CD4-positive, alpha-beta T cell (primary cell): Measurements from ENCODE around the gene CCNB1IP1. TPM values are rescaled to one million over a fixed set of nuclear protein-coding genes. Genes with fewer than 3 reads are reported as not detected.

Experiments
- ATAC-seq: fragments of 200-7000 bp; cut with Tn5 transposase; one replicate; pipeline ENCODE4 v1.10.0; 2022; ENCODE audit warnings: mild to moderate bottlenecking; ENCODE audit not compliant: poor library complexity
- CTCF ChIA-PET: fragments of 350-600 bp; sonication (Branson Sonifier 250); formaldehyde crosslinking; loops from one replicate; lab custom pipeline; 2021; ENCODE audit warnings: antibody characterized with exemption, inconsistent platforms; lab: Charles Lee
- POLR2A ChIA-PET: fragments of 350-600 bp; sonication (Branson Sonifier 250); formaldehyde crosslinking; loops from one replicate; lab custom pipeline; 2021; ENCODE audit warnings: antibody characterized with exemption, inconsistent platforms; lab: Charles Lee
- DNase-seq, 14 experiments: peaks; one replicate each; pipeline ENCODE4 v3.0.0-alpha.2; 2013 to 2020; ENCODE audit warnings: mixed read lengths in 2 of 14
- H3K27ac ChIP-seq, 2 donors: one replicate each; pipeline versions ENCODE4 v1.5.1 to v1.7.0; 2013; ENCODE audit warnings: low read length in 2 of 2, low read depth in 1 of 2, mild to moderate bottlenecking in 1 of 2
- H3K27me3 ChIP-seq, 2 experiments: 1 replicate in 1 of 2; 2 replicates in 1 of 2; pipeline versions ENCODE4 v1.6.1 to v1.7.0; 2013; ENCODE audit warnings: low read length in 2 of 2, control low read depth in 1 of 2, mild to moderate bottlenecking in 1 of 2, moderate library complexity in 1 of 2; ENCODE audit not compliant: insufficient read depth in 2 of 2, control insufficient read depth in 1 of 2
- H3K36me3 ChIP-seq: one replicate; pipeline ENCODE4 v1.6.1; 2013; ENCODE audit warnings: low read length, control low read depth; ENCODE audit not compliant: insufficient read depth
- H3K4me1 ChIP-seq: one replicate; pipeline ENCODE4 v1.6.1; 2013; ENCODE audit warnings: low read length, control low read depth; ENCODE audit not compliant: insufficient read depth
- H3K4me3 ChIP-seq: one replicate; pipeline ENCODE4 v1.5.1; 2013; ENCODE audit warnings: mild to moderate bottlenecking, low read length, moderate library complexity
- H3K9me3 ChIP-seq, 2 experiments: 1 replicate in 1 of 2; 2 replicates in 1 of 2; pipeline versions ENCODE4 v1.6.1 to v1.7.0; 2013; ENCODE audit warnings: low read length in 2 of 2, mild to moderate bottlenecking in 2 of 2, control low read depth in 1 of 2, moderate library complexity in 1 of 2; ENCODE audit not compliant: control insufficient read depth in 1 of 2, insufficient read depth in 1 of 2
- H3K27ac Mint-ChIP-seq: one replicate; pipeline ENCODE4 v1.8.0; 2020; ENCODE audit warnings: mixed read lengths
- H3K27me3 Mint-ChIP-seq: one replicate; pipeline ENCODE4 v1.8.0; 2021; ENCODE audit warnings: mixed read lengths
- H3K36me3 Mint-ChIP-seq: one replicate; pipeline ENCODE4 v1.8.0; 2021; ENCODE audit warnings: low read depth, mixed read lengths
- H3K4me1 Mint-ChIP-seq: one replicate; pipeline ENCODE4 v1.8.0; 2021; ENCODE audit warnings: low read depth, mixed read lengths
- H3K4me3 Mint-ChIP-seq: one replicate; pipeline ENCODE4 v1.8.0; 2020; ENCODE audit warnings: mild to moderate bottlenecking, mixed read lengths
- H3K9me3 Mint-ChIP-seq: one replicate; pipeline ENCODE4 v1.8.0; 2020; ENCODE audit warnings: mixed read lengths
- intact Hi-C, 2 experiments: fragments of 100-400 bp; cut with DNase I in 1 of 2; cut with micrococcal nuclease in 1 of 2; formaldehyde crosslinking; loops; one replicate each; pipeline versions ENCODE4 v1.15.1 to v1.9.0; 2023 to 2025; cut with DNase I, micrococcal nuclease
- total RNA-seq, 174 experiments: library from RNA in 2 of 174; stranded (reverse) in 2 of 174; gene quantifications; one replicate each; pipeline ENCODE4 v1.2.3 and lab custom pipeline; 2021 to 2026
- TF ChIP-seq, protein P1 (sequence below): fragments of 200-600 bp; IDR thresholded peaks from one replicate; pipeline ENCODE4 v1.8.0; 2022; ENCODE audit warnings: antibody characterized with exemption, mild to moderate bottlenecking

Gene CCNB1IP1
- total RNA-seq, 2 experiments from 2014 or later = 26.2 to 27.4 TPM

- Mint-ChIP-seq H3K36me3 (peaks cover 96% of the 10 kb centered on the region), H3K27me3 (no peaks in the 10 kb centered on the region), H3K4me3 (no peak overlapping the region), H3K27ac (no peak overlapping the region), H3K4me1 (no peaks in the 10 kb centered on the region), H3K9me3 (no peaks in the 10 kb centered on the region)
- Histone ChIP-seq H3K36me3 (peaks cover 99% of the 10 kb centered on the region), H3K9me3 (no peaks in the 10 kb centered on the region), H3K27me3 (no peaks in the 10 kb centered on the region), H3K4me1 (no peaks in the 10 kb centered on the region), H3K4me3 (no peak overlapping the region), H3K27ac (no peak overlapping the region)
- ChIA-PET CTCF (no interaction called here), POLR2A (no interaction called here)
- ATAC-seq (no peak), DNase-seq (no peak)
- TF ChIP-seq, protein P1, sequence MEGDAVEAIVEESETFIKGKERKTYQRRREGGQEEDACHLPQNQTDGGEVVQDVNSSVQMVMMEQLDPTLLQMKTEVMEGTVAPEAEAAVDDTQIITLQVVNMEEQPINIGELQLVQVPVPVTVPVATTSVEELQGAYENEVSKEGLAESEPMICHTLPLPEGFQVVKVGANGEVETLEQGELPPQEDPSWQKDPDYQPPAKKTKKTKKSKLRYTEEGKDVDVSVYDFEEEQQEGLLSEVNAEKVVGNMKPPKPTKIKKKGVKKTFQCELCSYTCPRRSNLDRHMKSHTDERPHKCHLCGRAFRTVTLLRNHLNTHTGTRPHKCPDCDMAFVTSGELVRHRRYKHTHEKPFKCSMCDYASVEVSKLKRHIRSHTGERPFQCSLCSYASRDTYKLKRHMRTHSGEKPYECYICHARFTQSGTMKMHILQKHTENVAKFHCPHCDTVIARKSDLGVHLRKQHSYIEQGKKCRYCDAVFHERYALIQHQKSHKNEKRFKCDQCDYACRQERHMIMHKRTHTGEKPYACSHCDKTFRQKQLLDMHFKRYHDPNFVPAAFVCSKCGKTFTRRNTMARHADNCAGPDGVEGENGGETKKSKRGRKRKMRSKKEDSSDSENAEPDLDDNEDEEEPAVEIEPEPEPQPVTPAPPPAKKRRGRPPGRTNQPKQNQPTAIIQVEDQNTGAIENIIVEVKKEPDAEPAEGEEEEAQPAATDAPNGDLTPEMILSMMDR = no peak
- intact Hi-C loops = no loop called here
Measured at GRCh38 chr14:20380681-20381080, 47.6 kb upstream of the CCNB1IP1 start.

DNA sequence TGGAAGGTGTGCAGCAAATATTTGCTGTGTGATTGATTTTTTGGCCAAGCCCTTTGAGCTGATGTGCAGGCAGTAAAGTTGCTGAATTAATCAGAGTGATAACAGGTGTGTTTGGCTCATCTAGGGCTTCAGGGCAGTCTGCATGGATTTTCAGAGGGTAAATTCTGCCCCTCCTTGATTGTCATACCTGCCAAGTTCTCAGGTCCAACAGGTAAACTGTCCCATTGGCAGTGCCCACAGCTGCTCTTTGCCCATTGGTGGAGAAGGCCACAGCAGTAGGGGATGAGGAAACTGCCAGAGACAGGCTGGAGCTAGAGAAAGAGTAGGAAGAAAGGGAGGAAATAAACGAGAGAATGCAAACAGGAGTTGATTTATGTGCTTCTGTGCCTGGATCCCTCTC, 46.7 kb upstream of the CCNB1IP1 start:
- ATAC-seq (no peak), DNase-seq (no peak)
- Mint-ChIP-seq H3K36me3 (peaks cover 94% of the 10 kb centered on the region), H3K9me3 (no peaks in the 10 kb centered on the region), H3K4me1 (no peaks in the 10 kb centered on the region), H3K4me3 (no peak overlapping the region), H3K27me3 (no peaks in the 10 kb centered on the region), H3K27ac (no peak overlapping the region)
- intact Hi-C loops = no loop called here
- no peak overlapping the region for H3K4me3 ChIP-seq
- peaks cover 95% of the 10 kb centered on the region for H3K36me3 ChIP-seq
- CTCF ChIA-PET = interaction anchor here (0.6 kb wide), 1 partner anchor 54 kb away, joined by 3 read pairs; no protein-coding TSS in a partner anchor
- H3K27me3 ChIP-seq = no peaks in the 10 kb centered on the region
- H3K9me3 ChIP-seq = no peaks in the 10 kb centered on the region
- POLR2A ChIA-PET = no interaction called here
- H3K4me1 ChIP-seq = no peaks in the 10 kb centered on the region
- TF ChIP-seq, protein P1 = no peak
- no peak overlapping the region for H3K27ac ChIP-seq

DNA sequence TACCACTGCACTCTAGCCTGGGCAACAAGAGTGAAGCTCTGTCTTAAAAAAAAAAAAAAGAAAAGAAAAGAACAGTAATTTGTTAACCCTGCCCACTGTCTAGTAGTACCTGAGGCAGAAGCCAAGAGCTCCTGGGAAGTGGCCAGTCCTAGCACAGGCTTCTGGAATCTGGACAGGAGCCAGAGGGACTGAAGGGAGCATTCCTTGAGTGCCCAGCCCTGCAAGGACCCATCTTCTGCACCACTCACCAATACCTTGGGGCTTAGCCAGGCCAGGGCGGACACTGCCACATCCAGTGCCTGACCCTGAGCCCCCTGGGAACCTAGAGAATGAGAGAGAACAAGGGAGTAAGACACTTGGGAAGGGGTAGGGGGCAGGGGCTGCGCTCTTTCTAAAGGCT, 44.1 kb upstream of the CCNB1IP1 start:
- H3K27me3 ChIP-seq = no peaks in the 10 kb centered on the region
- TF ChIP-seq, protein P1 = no peak
- H3K36me3 ChIP-seq = peaks cover 95% of the 10 kb centered on the region
- ChIA-PET POLR2A (no interaction called here), CTCF (no interaction called here)
- H3K9me3 Mint-ChIP-seq = no peaks in the 10 kb centered on the region
- H3K27ac ChIP-seq = no peak overlapping the region
- H3K36me3 Mint-ChIP-seq = peaks cover 94% of the 10 kb centered on the region
- no peak overlapping the region for H3K4me3 ChIP-seq
- H3K4me1 Mint-ChIP-seq = no peaks in the 10 kb centered on the region
- H3K9me3 ChIP-seq = no peaks in the 10 kb centered on the region
- no peaks in the 10 kb centered on the region for H3K27me3 Mint-ChIP-seq
- H3K4me1 ChIP-seq = no peaks in the 10 kb centered on the region
- no peak for ATAC-seq
- intact Hi-C loops = no loop called here
- no peak for DNase-seq
- H3K27ac Mint-ChIP-seq = no peak overlapping the region
- H3K4me3 Mint-ChIP-seq = no peak overlapping the region
